ENCODE measurements around the gene SERPINA4.

SERPINA4 gene

DNA sequence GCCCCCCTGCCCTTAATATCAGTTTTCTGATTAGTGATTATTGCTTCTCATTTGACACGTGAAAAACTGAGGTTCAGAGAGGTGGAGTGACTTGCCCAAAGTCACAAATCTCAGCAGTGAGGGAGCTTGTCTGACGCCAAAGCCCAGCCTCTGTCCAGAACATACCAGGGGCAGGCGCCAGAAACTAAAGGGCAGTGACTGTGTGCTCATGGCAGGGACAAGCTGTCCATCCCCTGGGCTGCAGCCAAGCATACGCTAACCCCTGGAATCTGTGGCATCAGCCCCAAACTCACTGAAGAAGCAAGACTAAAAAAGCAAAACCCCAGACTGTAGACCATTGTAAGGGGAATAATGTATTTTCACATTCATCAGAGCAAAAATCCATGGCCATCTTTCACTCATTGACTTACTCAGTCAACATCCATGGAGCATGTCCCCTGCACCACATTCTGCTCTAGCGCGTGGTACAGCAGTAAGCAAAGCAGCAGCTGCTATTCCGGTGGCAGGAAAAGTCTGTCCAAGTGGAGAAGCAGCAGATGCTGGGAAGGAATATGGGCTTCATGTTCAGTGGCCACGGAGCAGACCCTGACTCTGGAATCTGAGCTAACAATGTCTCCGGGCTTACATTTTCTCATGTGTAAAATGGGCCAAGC, 1.5 kb upstream of the SERPINA4 start (continued):
- TF ChIP-seq, protein P1, sequence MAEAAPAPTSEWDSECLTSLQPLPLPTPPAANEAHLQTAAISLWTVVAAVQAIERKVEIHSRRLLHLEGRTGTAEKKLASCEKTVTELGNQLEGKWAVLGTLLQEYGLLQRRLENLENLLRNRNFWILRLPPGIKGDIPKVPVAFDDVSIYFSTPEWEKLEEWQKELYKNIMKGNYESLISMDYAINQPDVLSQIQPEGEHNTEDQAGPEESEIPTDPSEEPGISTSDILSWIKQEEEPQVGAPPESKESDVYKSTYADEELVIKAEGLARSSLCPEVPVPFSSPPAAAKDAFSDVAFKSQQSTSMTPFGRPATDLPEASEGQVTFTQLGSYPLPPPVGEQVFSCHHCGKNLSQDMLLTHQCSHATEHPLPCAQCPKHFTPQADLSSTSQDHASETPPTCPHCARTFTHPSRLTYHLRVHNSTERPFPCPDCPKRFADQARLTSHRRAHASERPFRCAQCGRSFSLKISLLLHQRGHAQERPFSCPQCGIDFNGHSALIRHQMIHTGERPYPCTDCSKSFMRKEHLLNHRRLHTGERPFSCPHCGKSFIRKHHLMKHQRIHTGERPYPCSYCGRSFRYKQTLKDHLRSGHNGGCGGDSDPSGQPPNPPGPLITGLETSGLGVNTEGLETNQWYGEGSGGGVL (tag by site-specific recombination; IDR thresholded peaks at IDR 0.05): no peak
- TF ChIP-seq ZFHX2 (tag by site-specific recombination; conservative IDR thresholded peaks at IDR 0.05): no peak
- TF ChIP-seq ZNF791 (tag by site-specific recombination; IDR thresholded peaks at IDR 0.05): no peak
- no peak for TF ChIP-seq PRDM1 (tag by site-specific recombination; IDR thresholded peaks at IDR 0.05)

DNA sequence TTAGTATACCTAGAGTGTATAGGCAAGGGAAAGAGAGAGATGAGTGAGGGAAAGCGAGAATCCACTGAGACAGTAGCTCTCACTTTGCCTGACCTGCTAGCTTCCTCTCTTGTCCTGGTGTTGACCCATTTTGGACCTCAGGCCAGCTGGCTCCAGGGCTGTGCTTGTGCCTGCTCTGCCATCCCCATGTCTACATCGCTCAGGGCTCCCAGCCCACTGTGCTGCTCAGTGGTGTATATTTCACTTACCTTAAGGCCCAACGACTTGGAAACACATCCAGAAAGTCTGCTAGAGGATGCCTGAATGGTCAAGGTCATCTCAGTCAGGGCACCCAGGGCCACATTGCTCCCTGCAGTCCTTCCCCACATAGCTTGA, 964 bp upstream of the SERPINA4 start:
- ChIA-PET CTCF (interaction anchor here (1.5 to 2.6 kb wide), 2 partner anchors 10 to 11 kb away, joined by 4 to 13 read pairs; no protein-coding TSS in a partner anchor), POLR2A (no interaction called here)
- Histone ChIP-seq H3K4me1 (ENCODE audit: control insufficient read depth, insufficient read depth, low read length) (no peaks in the 10 kb centered on the region), H3K4me3 (ENCODE audit: low read depth, low read length) (no peak overlapping the region), H3K36me3 (ENCODE audit: control insufficient read depth in 2 of 2, insufficient read depth in 1 of 2, low read length in 2 of 2) (no peaks in the 10 kb centered on the region), H3K9me3 (ENCODE audit: control insufficient read depth, insufficient read depth, low read depth, low read length) (no peaks in the 10 kb centered on the region), H3K27ac (ENCODE audit: extremely low read depth, low read depth, low read length) (no peak overlapping the region)
- TF ChIP-seq ZNF830 (tag by site-specific recombination; IDR thresholded peaks at IDR 0.05; ENCODE audit: low read depth) (no peak), HOXC10 (CRISPR knock-in tag; IDR thresholded peaks at IDR 0.05) (no peak), ZNF544 (tag by site-specific recombination; IDR thresholded peaks at IDR 0.05) (no peak), ZNF302 (tag by site-specific recombination; IDR thresholded peaks at IDR 0.05; ENCODE audit: low read depth) (no peak), ZNF138 (tag by site-specific recombination; IDR thresholded peaks at IDR 0.05; ENCODE audit: borderline replicate concordance) (no peak), ZBTB21 (tag by site-specific recombination; IDR thresholded peaks at IDR 0.05) (no peak), SP3 (tag by site-specific recombination; IDR thresholded peaks at IDR 0.05) (no peak), ZNF121 (tag by site-specific recombination; IDR thresholded peaks at IDR 0.05) (no peak)
- TF ChIP-seq, protein P2, sequence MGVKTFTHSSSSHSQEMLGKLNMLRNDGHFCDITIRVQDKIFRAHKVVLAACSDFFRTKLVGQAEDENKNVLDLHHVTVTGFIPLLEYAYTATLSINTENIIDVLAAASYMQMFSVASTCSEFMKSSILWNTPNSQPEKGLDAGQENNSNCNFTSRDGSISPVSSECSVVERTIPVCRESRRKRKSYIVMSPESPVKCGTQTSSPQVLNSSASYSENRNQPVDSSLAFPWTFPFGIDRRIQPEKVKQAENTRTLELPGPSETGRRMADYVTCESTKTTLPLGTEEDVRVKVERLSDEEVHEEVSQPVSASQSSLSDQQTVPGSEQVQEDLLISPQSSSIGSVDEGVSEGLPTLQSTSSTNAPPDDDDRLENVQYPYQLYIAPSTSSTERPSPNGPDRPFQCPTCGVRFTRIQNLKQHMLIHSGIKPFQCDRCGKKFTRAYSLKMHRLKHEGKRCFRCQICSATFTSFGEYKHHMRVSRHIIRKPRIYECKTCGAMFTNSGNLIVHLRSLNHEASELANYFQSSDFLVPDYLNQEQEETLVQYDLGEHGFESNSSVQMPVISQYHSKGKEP (tag by site-specific recombination; IDR thresholded peaks at IDR 0.05): no peak
- TF ChIP-seq, protein P3, sequence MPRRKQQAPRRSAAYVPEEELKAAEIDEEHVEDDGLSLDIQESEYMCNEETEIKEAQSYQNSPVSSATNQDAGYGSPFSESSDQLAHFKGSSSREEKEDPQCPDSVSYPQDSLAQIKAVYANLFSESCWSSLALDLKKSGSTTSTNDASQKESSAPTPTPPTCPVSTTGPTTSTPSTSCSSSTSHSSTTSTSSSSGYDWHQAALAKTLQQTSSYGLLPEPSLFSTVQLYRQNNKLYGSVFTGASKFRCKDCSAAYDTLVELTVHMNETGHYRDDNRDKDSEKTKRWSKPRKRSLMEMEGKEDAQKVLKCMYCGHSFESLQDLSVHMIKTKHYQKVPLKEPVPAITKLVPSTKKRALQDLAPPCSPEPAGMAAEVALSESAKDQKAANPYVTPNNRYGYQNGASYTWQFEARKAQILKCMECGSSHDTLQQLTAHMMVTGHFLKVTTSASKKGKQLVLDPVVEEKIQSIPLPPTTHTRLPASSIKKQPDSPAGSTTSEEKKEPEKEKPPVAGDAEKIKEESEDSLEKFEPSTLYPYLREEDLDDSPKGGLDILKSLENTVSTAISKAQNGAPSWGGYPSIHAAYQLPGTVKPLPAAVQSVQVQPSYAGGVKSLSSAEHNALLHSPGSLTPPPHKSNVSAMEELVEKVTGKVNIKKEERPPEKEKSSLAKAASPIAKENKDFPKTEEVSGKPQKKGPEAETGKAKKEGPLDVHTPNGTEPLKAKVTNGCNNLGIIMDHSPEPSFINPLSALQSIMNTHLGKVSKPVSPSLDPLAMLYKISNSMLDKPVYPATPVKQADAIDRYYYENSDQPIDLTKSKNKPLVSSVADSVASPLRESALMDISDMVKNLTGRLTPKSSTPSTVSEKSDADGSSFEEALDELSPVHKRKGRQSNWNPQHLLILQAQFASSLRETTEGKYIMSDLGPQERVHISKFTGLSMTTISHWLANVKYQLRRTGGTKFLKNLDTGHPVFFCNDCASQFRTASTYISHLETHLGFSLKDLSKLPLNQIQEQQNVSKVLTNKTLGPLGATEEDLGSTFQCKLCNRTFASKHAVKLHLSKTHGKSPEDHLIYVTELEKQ (tag by site-specific recombination; IDR thresholded peaks at IDR 0.05; ENCODE audit: borderline replicate concordance): no peak
- TF ChIP-seq, protein P4, sequence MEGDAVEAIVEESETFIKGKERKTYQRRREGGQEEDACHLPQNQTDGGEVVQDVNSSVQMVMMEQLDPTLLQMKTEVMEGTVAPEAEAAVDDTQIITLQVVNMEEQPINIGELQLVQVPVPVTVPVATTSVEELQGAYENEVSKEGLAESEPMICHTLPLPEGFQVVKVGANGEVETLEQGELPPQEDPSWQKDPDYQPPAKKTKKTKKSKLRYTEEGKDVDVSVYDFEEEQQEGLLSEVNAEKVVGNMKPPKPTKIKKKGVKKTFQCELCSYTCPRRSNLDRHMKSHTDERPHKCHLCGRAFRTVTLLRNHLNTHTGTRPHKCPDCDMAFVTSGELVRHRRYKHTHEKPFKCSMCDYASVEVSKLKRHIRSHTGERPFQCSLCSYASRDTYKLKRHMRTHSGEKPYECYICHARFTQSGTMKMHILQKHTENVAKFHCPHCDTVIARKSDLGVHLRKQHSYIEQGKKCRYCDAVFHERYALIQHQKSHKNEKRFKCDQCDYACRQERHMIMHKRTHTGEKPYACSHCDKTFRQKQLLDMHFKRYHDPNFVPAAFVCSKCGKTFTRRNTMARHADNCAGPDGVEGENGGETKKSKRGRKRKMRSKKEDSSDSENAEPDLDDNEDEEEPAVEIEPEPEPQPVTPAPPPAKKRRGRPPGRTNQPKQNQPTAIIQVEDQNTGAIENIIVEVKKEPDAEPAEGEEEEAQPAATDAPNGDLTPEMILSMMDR (tag by site-specific recombination; IDR thresholded peaks at IDR 0.05): no peak
- TF ChIP-seq, protein P5, sequence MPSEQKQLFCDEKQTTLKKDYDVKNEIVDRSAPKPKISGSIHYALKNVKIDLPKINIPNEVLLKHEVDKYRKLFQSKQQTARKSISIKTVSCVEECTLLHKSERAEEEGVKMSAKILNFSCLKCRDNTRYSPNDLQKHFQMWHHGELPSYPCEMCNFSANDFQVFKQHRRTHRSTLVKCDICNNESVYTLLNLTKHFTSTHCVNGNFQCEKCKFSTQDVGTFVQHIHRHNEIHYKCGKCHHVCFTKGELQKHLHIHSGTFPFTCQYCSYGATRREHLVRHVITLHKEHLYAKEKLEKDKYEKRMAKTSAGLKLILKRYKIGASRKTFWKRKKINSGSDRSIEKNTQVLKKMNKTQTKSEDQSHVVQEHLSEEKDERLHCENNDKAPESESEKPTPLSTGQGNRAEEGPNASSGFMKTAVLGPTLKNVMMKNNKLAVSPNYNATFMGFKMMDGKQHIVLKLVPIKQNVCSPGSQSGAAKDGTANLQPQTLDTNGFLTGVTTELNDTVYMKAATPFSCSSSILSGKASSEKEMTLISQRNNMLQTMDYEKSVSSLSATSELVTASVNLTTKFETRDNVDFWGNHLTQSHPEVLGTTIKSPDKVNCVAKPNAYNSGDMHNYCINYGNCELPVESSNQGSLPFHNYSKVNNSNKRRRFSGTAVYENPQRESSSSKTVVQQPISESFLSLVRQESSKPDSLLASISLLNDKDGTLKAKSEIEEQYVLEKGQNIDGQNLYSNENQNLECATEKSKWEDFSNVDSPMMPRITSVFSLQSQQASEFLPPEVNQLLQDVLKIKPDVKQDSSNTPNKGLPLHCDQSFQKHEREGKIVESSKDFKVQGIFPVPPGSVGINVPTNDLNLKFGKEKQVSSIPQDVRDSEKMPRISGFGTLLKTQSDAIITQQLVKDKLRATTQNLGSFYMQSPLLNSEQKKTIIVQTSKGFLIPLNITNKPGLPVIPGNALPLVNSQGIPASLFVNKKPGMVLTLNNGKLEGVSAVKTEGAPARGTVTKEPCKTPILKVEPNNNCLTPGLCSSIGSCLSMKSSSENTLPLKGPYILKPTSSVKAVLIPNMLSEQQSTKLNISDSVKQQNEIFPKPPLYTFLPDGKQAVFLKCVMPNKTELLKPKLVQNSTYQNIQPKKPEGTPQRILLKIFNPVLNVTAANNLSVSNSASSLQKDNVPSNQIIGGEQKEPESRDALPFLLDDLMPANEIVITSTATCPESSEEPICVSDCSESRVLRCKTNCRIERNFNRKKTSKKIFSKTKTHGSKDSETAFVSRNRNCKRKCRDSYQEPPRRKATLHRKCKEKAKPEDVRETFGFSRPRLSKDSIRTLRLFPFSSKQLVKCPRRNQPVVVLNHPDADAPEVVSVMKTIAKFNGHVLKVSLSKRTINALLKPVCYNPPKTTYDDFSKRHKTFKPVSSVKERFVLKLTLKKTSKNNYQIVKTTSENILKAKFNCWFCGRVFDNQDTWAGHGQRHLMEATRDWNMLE (tag by site-specific recombination; conservative IDR thresholded peaks at IDR 0.05; ENCODE audit: low read depth): no peak
- TF ChIP-seq, protein P6, sequence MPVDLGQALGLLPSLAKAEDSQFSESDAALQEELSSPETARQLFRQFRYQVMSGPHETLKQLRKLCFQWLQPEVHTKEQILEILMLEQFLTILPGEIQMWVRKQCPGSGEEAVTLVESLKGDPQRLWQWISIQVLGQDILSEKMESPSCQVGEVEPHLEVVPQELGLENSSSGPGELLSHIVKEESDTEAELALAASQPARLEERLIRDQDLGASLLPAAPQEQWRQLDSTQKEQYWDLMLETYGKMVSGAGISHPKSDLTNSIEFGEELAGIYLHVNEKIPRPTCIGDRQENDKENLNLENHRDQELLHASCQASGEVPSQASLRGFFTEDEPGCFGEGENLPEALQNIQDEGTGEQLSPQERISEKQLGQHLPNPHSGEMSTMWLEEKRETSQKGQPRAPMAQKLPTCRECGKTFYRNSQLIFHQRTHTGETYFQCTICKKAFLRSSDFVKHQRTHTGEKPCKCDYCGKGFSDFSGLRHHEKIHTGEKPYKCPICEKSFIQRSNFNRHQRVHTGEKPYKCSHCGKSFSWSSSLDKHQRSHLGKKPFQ (tag by site-specific recombination; IDR thresholded peaks at IDR 0.05): no peak

All from HEK293 (cell line).